Mesendoderm (in vitro differentiated cells): ENCODE results near the gene OR2A25.

Experiments used
- DNase-seq: peaks from one replicate; pipeline ENCODE4 v3.0.0; 2013
- H2AK5ac ChIP-seq: 2 replicates; pipeline ENCODE4 v1.6.1; 2013; ENCODE audit warnings: low read length, inconsistent platforms
- H2BK120ac ChIP-seq: 2 replicates; pipeline ENCODE4 v1.6.1; 2013; ENCODE audit warnings: low read depth, mild to moderate bottlenecking, low read length, moderate library complexity, mixed read lengths
- H2BK15ac ChIP-seq: replicated peaks from 2 replicates; pipeline ENCODE4 v1.6.1; 2013; ENCODE audit warnings: low read depth, mild to moderate bottlenecking, moderate library complexity
- H2BK5ac ChIP-seq: 2 replicates; pipeline ENCODE4 v1.6.1; 2013; ENCODE audit warnings: low read length, inconsistent platforms
- H3K18ac ChIP-seq: 2 replicates; pipeline ENCODE4 v1.6.1; 2013; ENCODE audit warnings: mild to moderate bottlenecking, low read length, mixed read lengths
- H3K23ac ChIP-seq: one replicate; pipeline ENCODE4 v1.6.1; 2013; ENCODE audit warnings: low read length
- H3K27ac ChIP-seq: 2 replicates; pipeline ENCODE4 v1.5.1; 2013; ENCODE audit warnings: low read depth, mild to moderate bottlenecking, inconsistent platforms, low read length, moderate library complexity
- H3K27me3 ChIP-seq: 2 replicates; pipeline ENCODE4 v1.6.1; 2013; ENCODE audit warnings: low read length, control low read depth, mild to moderate bottlenecking, inconsistent platforms; ENCODE audit not compliant: insufficient read depth, poor library complexity
- H3K36me3 ChIP-seq: 2 replicates; pipeline ENCODE4 v1.6.1; 2013; ENCODE audit warnings: low read length, inconsistent platforms; ENCODE audit not compliant: control insufficient read depth, insufficient read depth
- H3K4ac ChIP-seq: one replicate; pipeline ENCODE4 v1.6.1; 2013; ENCODE audit warnings: low read depth, mild to moderate bottlenecking, low read length, moderate library complexity
- H3K4me1 ChIP-seq: 2 replicates; pipeline ENCODE4 v1.6.1; 2013; ENCODE audit warnings: low read depth, low read length, inconsistent platforms; ENCODE audit not compliant: control insufficient read depth
- H3K4me2 ChIP-seq: 2 replicates; pipeline ENCODE4 v1.6.1; 2013; ENCODE audit warnings: low read length
- H3K4me3 ChIP-seq: 2 replicates; pipeline ENCODE4 v1.5.1; 2013; ENCODE audit warnings: mild to moderate bottlenecking, low read length
- H3K56ac ChIP-seq: one replicate; pipeline ENCODE4 v1.6.1; 2013; ENCODE audit warnings: low read length
- H3K79me1 ChIP-seq: 2 replicates; pipeline ENCODE4 v1.6.1; 2013; ENCODE audit warnings: low read length, inconsistent platforms
- H3K79me2 ChIP-seq: 2 replicates; pipeline ENCODE4 v1.6.1; 2013; ENCODE audit warnings: mild to moderate bottlenecking, low read length; ENCODE audit not compliant: control insufficient read depth, insufficient read depth
- H3K9ac ChIP-seq: 2 replicates; pipeline ENCODE4 v1.6.1; 2013; ENCODE audit warnings: low read length, inconsistent platforms
- H4K5ac ChIP-seq: one replicate; pipeline ENCODE4 v1.6.1; 2013; ENCODE audit warnings: low read length
- H4K8ac ChIP-seq: one replicate; pipeline ENCODE4 v1.6.1; 2013; ENCODE audit warnings: low read depth, mild to moderate bottlenecking, control low read depth, low read length, moderate library complexity
- WGBS: extraction: QIAGEN DNeasy Blood & Tissue Kit; methylation state at CpG from one replicate; pipeline ENCODE4 v1.1.7; 2013; ENCODE audit warnings: low lambda C conversion rate, missing lambda C conversion rate; ENCODE audit not compliant: insufficient coverage; ENCODE audit errors: extremely low coverage; 5-methylcytosine and 5-hydroxymethylcytosine counted together

The OR2A25 gene

DNA sequence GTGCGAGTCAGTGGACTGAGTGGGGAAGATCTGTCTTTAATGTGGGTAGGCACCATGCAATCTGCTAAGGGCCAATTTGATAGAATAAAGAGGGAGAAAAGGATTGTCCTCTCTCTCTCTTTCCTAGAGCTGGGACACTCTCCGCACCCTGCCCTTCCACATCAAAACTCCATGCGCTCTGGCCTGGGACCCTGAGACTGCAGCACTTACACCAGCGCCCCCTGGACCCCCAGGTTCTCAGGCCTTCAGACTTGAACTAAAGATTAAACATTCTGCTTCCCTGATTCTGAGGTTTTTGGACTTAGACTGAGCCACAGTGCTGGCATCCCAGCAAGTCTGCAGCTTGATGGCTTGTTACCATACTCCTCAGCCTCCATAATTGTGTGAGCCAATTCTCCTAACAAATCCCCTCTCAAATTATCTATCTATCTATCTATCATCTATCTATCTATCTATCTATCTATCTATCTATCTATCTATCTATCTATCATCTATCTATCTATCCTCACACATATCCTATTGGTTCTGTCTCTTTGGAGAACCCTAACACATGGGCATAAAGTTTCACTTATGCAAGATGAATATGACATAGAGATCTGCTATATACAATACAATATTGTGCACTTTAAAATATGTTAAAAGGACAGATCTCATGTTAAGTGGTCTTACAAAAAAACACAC is 43.3 kb upstream of the OR2A25 start:
- Histone ChIP-seq H3K56ac (no peak overlapping the region), H2BK15ac (no peak overlapping the region), H3K4me1 (peaks cover 3% of the 10 kb centered on the region), H4K5ac (no peak overlapping the region), H2BK120ac (no peak overlapping the region), H3K27ac (no peak overlapping the region), H2AK5ac (no peak overlapping the region), H3K18ac (no peak overlapping the region), H3K79me1 (no peaks in the 10 kb centered on the region), H3K9ac (no peak overlapping the region), H3K23ac (no peak overlapping the region), H3K27me3 (no peaks in the 10 kb centered on the region), H2BK5ac (no peak overlapping the region), H3K4me2 (no peak overlapping the region), H3K4me3 (no peak overlapping the region), H3K79me2 (no peaks in the 10 kb centered on the region), H3K36me3 (no peaks in the 10 kb centered on the region), H3K4ac (no peak overlapping the region), H4K8ac (no peak overlapping the region)
- no peak for DNase-seq
- no CpG with 5 or more reads among the region's 4 CpGs for WGBS

DNA sequence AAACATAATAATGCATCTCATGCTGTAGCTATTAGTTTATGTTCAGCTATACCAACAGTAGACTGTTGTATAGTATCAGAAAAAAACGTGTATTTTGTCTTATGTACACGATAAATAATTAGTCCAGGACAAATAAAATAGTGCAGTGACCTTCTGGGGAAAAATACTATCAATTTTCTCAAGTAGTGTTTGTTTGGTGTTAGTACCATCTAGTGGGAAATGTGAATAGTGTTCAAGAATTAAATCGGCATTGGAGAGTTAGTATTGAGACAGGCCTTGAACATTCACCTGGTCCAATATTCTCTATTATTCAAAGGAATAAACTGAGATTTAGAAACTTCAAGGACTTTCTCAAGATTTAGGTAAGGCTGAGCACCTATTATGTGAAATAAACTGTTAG is 42.5 kb upstream of the OR2A25 start:
- Histone ChIP-seq H3K27me3 (no peaks in the 10 kb centered on the region), H3K79me2 (no peaks in the 10 kb centered on the region), H3K56ac (no peak overlapping the region), H4K5ac (no peak overlapping the region), H2BK120ac (no peak overlapping the region), H3K79me1 (no peaks in the 10 kb centered on the region), H3K23ac (no peak overlapping the region), H3K9ac (no peak overlapping the region), H4K8ac (no peak overlapping the region), H3K4me3 (no peak overlapping the region), H2BK15ac (no peak overlapping the region), H3K4ac (no peak overlapping the region), H2BK5ac (no peak overlapping the region), H3K4me2 (no peak overlapping the region), H3K27ac (no peak overlapping the region), H2AK5ac (no peak overlapping the region), H3K36me3 (no peaks in the 10 kb centered on the region), H3K4me1 (peaks cover 3% of the 10 kb centered on the region), H3K18ac (no peak overlapping the region)
- DNase-seq, result peak; percentile 22
- no CpG with 5 or more reads among the region's 3 CpGs for WGBS

DNA sequence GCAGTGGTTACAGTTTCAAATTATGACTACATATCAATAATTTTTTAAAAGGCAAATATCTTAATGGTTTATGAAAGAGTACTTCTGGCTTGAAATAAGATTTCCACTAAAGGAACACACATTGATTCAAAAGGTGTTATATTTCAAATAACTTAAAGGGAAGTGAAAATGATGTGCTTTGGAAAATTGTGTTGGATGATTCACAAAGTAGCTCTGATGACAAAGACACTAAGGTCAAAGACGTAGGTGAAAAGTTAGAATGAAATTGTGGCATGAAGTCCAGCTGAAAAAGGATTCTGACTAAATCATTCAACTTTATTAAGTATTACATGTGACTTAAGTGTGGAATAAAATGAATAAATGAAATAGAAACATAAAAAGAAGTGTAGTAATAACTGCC is 41.6 kb upstream of the OR2A25 start:
- H3K79me2 ChIP-seq, result no peaks in the 10 kb centered on the region
- no peak overlapping the region for H3K27ac ChIP-seq
- no peak overlapping the region for H2BK15ac ChIP-seq
- no peak overlapping the region for H3K4me2 ChIP-seq
- no peaks in the 10 kb centered on the region for H3K79me1 ChIP-seq
- H3K36me3 ChIP-seq, result no peaks in the 10 kb centered on the region
- no peak overlapping the region for H3K9ac ChIP-seq
- no peak overlapping the region for H3K4ac ChIP-seq
- no peak overlapping the region for H4K5ac ChIP-seq
- H3K56ac ChIP-seq, result no peak overlapping the region
- H2BK120ac ChIP-seq, result no peak overlapping the region
- no peaks in the 10 kb centered on the region for H3K4me1 ChIP-seq
- H4K8ac ChIP-seq, result no peak overlapping the region
- H3K4me3 ChIP-seq, result no peak overlapping the region
- H2AK5ac ChIP-seq, result no peak overlapping the region
- no peaks in the 10 kb centered on the region for H3K27me3 ChIP-seq
- no CpG with 5 or more reads among the region's 1 CpG for WGBS
- H3K23ac ChIP-seq, result no peak overlapping the region
- DNase-seq, result no peak
- H3K18ac ChIP-seq, result no peak overlapping the region
- H2BK5ac ChIP-seq, result no peak overlapping the region

DNA sequence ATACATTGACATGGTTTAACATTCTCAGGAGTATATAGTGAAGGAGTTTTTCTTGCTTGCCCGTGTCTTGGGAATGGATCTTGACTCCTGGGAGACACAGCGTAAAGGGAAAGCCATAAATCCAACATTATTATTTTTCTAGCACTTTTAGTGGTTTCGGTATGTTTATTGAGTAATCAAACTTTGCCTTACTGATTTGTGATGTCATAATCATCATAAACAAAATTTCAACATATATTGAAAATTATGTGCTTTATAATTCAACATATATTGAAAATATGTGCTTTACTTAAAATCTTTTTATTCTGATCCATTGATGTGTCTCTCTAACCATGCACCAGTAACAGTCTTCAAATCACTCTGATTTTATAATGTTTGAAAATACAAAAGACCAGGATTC is 41.1 kb upstream of the OR2A25 start:
- Histone ChIP-seq H2AK5ac (no peak overlapping the region), H3K36me3 (no peaks in the 10 kb centered on the region), H4K8ac (no peak overlapping the region), H2BK5ac (no peak overlapping the region), H2BK120ac (no peak overlapping the region), H3K23ac (no peak overlapping the region), H3K56ac (no peak overlapping the region), H3K9ac (no peak overlapping the region), H3K79me2 (no peaks in the 10 kb centered on the region), H3K79me1 (no peaks in the 10 kb centered on the region), H4K5ac (no peak overlapping the region), H3K4me2 (no peak overlapping the region), H3K4me1 (no peaks in the 10 kb centered on the region), H3K18ac (no peak overlapping the region), H3K4me3 (no peak overlapping the region), H3K4ac (no peak overlapping the region), H3K27me3 (no peaks in the 10 kb centered on the region), H3K27ac (no peak overlapping the region), H2BK15ac (no peak overlapping the region)
- no peak for DNase-seq
- WGBS, result no CpG with 5 or more reads among the region's 3 CpGs

DNA sequence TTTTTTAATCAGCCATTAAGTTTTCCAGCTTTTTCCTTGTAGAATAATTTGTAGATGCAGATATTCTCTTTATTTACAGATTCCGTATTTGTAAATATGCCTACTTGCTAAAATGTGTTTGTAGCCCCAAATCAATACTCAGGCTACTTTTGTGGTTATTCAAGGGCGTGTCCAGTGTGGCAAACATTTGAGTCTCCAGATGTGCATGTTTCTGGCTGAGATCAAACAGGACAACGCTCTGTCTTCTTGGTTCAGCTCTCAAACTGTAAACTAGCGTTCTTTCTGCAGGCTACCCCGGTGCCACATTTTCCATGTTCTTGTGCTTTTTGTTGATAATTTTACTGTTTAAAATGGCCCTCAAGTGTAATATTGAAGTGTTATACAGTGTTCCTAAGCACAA is 37.1 kb upstream of the OR2A25 start:
- Histone ChIP-seq H4K5ac (no peak overlapping the region), H3K27ac (no peak overlapping the region), H3K36me3 (no peaks in the 10 kb centered on the region), H2BK15ac (no peak overlapping the region), H3K4me2 (no peak overlapping the region), H3K9ac (no peak overlapping the region), H3K56ac (no peak overlapping the region), H2BK5ac (no peak overlapping the region), H3K27me3 (no peaks in the 10 kb centered on the region), H3K4ac (no peak overlapping the region), H3K79me1 (no peaks in the 10 kb centered on the region), H3K18ac (no peak overlapping the region), H2AK5ac (no peak overlapping the region), H4K8ac (no peak overlapping the region), H2BK120ac (no peak overlapping the region), H3K4me1 (no peaks in the 10 kb centered on the region), H3K4me3 (no peak overlapping the region), H3K79me2 (no peaks in the 10 kb centered on the region), H3K23ac (no peak overlapping the region)
- no CpG with 5 or more reads among the region's 5 CpGs for WGBS
- DNase-seq, result no peak
